RWPE2 (cell line): ENCODE results near the gene B4GALNT2.
"Not testable (repeated sequence)": the region's sequence is repeated elsewhere in the genome, so short reads cannot be mapped to it uniquely, and the experiment has no call there.

Source experiments
- ATAC-seq: fragments of 200-7000 bp; cut with Tn5 transposase; 3 replicates; pipeline ENCODE4 v1.9.1; 2021; ENCODE audit warnings: low read depth
- DNase-seq: peaks from one replicate; pipeline ENCODE4 v3.0.0-alpha.2; 2020; ENCODE audit warnings: low spot score
- H3K27ac ChIP-seq: fragments of 450-650 bp; 2 replicates; pipeline ENCODE4 v1.5.1; 2017; ENCODE audit warnings: mild to moderate bottlenecking; ENCODE audit not compliant: poor library complexity, severe bottlenecking
- H3K27me3 ChIP-seq: fragments of 250-450 bp; sonication (Bioruptor Pico); 2 replicates; pipeline ENCODE4 v1.5.1; 2021; ENCODE audit warnings: mild to moderate bottlenecking, moderate library complexity; ENCODE audit not compliant: insufficient read depth, poor library complexity, severe bottlenecking
- H3K36me3 ChIP-seq: fragments of 250-450 bp; sonication (Bioruptor Pico); 2 replicates; pipeline ENCODE4 v1.5.1; 2020; ENCODE audit warnings: low read depth, mild to moderate bottlenecking, moderate library complexity
- H3K4me1 ChIP-seq: fragments of 250-450 bp; sonication (Bioruptor Pico); 2 replicates; pipeline ENCODE4 v1.5.1; 2021; ENCODE audit warnings: mild to moderate bottlenecking, moderate library complexity; ENCODE audit not compliant: insufficient read depth, poor library complexity, severe bottlenecking
- H3K4me3 ChIP-seq: fragments of 250-450 bp; sonication (Bioruptor Pico); 2 replicates; pipeline ENCODE4 v1.5.1; 2021; ENCODE audit warnings: mild to moderate bottlenecking, moderate library complexity; ENCODE audit not compliant: severe bottlenecking
- H3K9me3 ChIP-seq: fragments of 250-450 bp; sonication (Bioruptor Pico); 2 replicates; pipeline ENCODE4 v1.5.1; 2021; ENCODE audit warnings: mild to moderate bottlenecking, moderate library complexity; ENCODE audit not compliant: severe bottlenecking
- CTCF ChIP-seq: fragments of 450-650 bp; IDR thresholded peaks from one replicate; pipeline ENCODE4 v1.5.1; 2017; ENCODE audit warnings: mild to moderate bottlenecking, moderate library complexity; ENCODE audit not compliant: poor library complexity, severe bottlenecking

B4GALNT2 gene

DNA sequence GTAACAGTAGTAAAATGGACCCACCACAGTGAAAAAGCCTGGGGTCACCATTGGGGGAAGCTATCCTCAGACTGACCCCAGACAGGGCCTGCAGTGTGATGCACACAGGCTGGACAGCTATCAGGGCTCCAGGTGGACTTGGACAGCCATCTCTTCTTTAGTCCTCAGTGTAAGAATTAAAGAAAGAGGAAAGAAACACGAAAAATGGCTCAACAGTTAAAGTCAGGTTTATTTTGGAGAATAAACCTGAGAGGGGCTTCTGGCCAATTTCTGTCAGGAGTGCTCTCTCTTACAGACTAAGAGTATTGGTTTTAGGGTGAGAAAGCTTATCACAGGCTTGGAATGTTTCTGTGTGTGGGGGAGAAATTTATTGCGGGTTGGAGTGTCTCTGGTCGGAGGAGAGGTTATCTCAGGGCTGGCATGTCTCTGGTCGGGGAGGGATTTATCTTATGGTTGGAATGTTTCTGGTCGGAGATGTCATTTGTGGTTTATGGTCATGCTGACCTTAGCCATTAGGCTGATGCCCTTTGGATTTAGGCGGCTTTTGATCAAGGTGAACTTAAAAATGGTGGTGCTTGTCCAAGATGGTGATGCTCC, 10.8 kb upstream of the B4GALNT2 start:
- no peak overlapping the region for H3K27ac ChIP-seq
- ATAC-seq (no peak), DNase-seq (no peak)
- no peak overlapping the region for H3K4me3 ChIP-seq
- H3K36me3 ChIP-seq: no peaks in the 10 kb centered on the region
- H3K4me1 ChIP-seq: peaks cover 13% of the 10 kb centered on the region
- no peak for TF ChIP-seq CTCF
- no peaks in the 10 kb centered on the region for H3K27me3 ChIP-seq
- H3K9me3 ChIP-seq: no peaks in the 10 kb centered on the region

GRCh38 chr17:49122566-49122965, 10.0 kb upstream of the B4GALNT2 start:
- Histone ChIP-seq H3K9me3 (no peaks in the 10 kb centered on the region), H3K4me1 (peaks cover 20% of the 10 kb centered on the region), H3K27ac (no peak overlapping the region), H3K36me3 (no peaks in the 10 kb centered on the region), H3K4me3 (no peak overlapping the region), H3K27me3 (no peaks in the 10 kb centered on the region)
- no peak for DNase-seq
- no peak for ATAC-seq
- TF ChIP-seq CTCF: no peak

DNA sequence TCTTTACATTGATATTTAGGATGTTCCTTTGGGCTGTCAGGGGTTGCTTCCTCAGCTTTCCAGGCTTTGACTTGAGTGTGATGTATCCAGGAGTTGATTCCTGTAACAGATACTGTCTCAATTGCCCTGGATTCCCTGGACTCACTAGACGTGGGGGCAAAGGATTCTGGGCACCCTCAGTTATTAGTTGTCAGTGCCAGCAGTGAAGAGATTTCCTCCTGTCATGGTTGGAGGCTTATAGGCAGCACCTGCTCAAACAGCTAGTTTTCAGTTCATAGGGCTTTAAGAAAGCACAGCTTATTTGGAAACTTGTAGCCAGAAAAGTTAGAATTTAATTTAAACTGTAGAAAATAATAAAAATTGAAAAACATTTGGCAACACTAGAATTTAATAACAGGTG, 9.5 kb upstream of the B4GALNT2 start:
- ATAC-seq: no peak
- DNase-seq: no peak
- peaks cover 16% of the 10 kb centered on the region for H3K4me1 ChIP-seq
- H3K4me3 ChIP-seq: no peak overlapping the region
- no peaks in the 10 kb centered on the region for H3K27me3 ChIP-seq
- no peaks in the 10 kb centered on the region for H3K36me3 ChIP-seq
- H3K27ac ChIP-seq: no peak overlapping the region
- no peak for TF ChIP-seq CTCF
- no peaks in the 10 kb centered on the region for H3K9me3 ChIP-seq

DNA sequence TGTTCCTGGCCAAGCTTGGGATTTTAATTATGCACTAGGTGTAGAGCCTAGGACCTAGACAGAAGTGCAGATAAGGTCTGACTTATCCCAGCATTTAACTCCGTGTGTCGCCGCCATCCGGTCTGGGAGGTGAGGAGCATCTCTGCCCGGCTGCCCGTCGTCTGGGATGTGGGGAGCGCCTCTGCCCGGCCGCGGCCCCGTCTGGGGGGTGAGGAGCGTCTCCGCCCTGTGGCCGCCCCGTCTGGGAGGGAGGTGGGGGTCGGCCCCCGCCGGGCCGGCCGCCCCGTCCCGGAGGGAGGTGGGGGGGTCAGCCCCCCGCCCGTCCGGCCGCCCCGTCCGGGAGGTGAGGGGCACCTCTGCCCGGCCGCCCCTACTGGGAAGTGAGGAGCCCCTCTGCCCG, 7.1 kb upstream of the B4GALNT2 start:
- no peaks in the 10 kb centered on the region for H3K9me3 ChIP-seq
- no peaks in the 10 kb centered on the region for H3K27me3 ChIP-seq
- no peak for ATAC-seq
- H3K27ac ChIP-seq: no peak overlapping the region
- peaks cover 16% of the 10 kb centered on the region for H3K4me1 ChIP-seq
- no peak for TF ChIP-seq CTCF
- no peaks in the 10 kb centered on the region for H3K36me3 ChIP-seq
- DNase-seq: no peak
- H3K4me3 ChIP-seq: no peak overlapping the region

- H3K9me3 ChIP-seq, H3K4me3 ChIP-seq, H3K36me3 ChIP-seq: not testable (repeated sequence)
Observed at GRCh38 chr17:49126183-49126859, 6.2 kb upstream of the B4GALNT2 start.

GRCh38 chr17:49129359-49129950, 3.1 kb upstream of the B4GALNT2 start:
- H3K4me3 ChIP-seq, H3K27ac ChIP-seq, H3K36me3 ChIP-seq, H3K9me3 ChIP-seq, ATAC-seq, DNase-seq, H3K27me3 ChIP-seq: not testable (repeated sequence)
- peaks cover 21% of the 10 kb centered on the region for H3K4me1 ChIP-seq

More at GRCh38 chr17:49126183-49126859, 6.2 kb upstream of the B4GALNT2 start:
- not testable (repeated sequence) for DNase-seq, H3K27me3 ChIP-seq, ATAC-seq
- Histone ChIP-seq H3K27ac (peak overlapping the region; percentile 78), H3K4me1 (peaks cover 16% of the 10 kb centered on the region)
